ENCODE results near the gene ZNF497.

The ZNF497 gene

DNA sequence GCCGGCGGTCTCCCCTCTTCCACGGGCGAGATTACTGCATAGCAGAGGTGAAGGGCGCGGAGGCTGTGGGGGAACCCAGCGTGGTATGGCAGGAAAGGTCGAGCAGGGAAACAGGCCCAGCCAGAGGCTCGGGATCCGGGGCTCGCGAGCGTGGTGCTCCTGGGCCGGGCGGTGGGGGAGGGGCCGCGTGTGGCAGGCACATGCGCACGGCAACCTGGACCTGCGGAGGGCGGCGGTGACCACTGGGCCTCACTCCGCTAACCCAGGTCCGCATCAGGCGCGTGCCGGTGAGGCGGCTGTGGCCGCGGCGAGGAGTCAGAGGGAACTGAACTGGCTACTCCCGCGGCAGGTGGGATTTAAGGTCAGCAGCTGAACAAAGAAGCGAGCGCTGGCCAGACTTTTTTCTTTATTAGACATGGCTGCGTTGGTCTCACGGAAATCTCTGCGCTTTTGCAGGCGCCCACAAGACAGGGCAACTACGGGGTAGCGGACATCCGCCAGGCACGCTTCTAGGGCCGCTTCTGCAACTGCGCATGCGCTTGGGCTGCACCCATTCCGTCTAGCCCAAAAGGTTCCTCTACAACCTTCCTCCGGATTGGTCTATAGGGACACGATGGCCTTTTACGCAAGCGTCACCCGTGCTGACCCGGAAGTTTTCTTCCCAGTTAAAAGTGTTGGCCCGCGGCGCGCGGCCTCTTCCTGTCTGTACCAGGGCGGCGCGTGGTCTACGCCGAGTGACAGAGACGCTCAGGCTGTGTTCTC, 24.2 kb upstream of the ZNF497 start, which contains the start of gene RPS5:
RPS5 (plus strand) TSS at position 694 of the 762 bp plus-strand sequence. CDS start 869 bp downstream, outside the sequence.
- peak; percentile 98 for DNase-seq
- peak within 1 kb of the TSS; percentile 74 for H2AFZ ChIP-seq (ENCODE audit: low read length)
- H3K9me3 ChIP-seq (replicated peaks; ENCODE audit: insufficient read depth, low read length) = no peaks in the 10 kb centered on the region
- peaks cover 12% of the 10 kb centered on the region; the same call in 1 of the 2 replicates for H3K4me1 ChIP-seq (ENCODE audit: low read length)
- peaks cover 3% of the 10 kb centered on the region; the same call in 1 of the 2 replicates for H3F3A ChIP-seq (ENCODE audit: insufficient read depth, low read length)
- no peak for TF ChIP-seq EZH2 (optimal IDR thresholded peaks at IDR 0.05; ENCODE audit: low read depth, low read length)
- no peak for TF ChIP-seq EZH2phosphoT487 (IDR thresholded peaks at IDR 0.05; ENCODE audit: low read length)
- no peak for TF ChIP-seq CTCF (IDR thresholded peaks at IDR 0.05; ENCODE audit: low read length)
- no peaks in the 10 kb centered on the region for H3K9me2 ChIP-seq (replicated peaks; ENCODE audit: insufficient read depth, low read length)
- H3K79me2 ChIP-seq (ENCODE audit: low read length) = peaks cover 30% of the 10 kb centered on the region
- peak within 1 kb of the TSS; percentile 87 for H3K4me3 ChIP-seq (ENCODE audit: low read length)
- H4K20me1 ChIP-seq (ENCODE audit: insufficient read depth, low read length) = no peaks in the 10 kb centered on the region
- no peaks in the 10 kb centered on the region for H3K27me3 ChIP-seq (replicated peaks; ENCODE audit: insufficient read depth, low read length)
- H3K9ac ChIP-seq (ENCODE audit: low read length) = peak within 1 kb of the TSS; percentile 84
- peak within 1 kb of the TSS; percentile 83; the same call in 1 of the 2 replicates for H3K27ac ChIP-seq (ENCODE audit: low read length)
- H3K36me3 ChIP-seq (replicated peaks; ENCODE audit: insufficient read depth, low read length) = peaks cover 10% of the 10 kb centered on the region; the same call in 1 of the 2 replicates
- peak within 1 kb of the TSS; percentile 90 for H3K4me2 ChIP-seq (ENCODE audit: low read depth, low read length)

GRCh38 chr19:58385891-58386575, 23.5 kb upstream of the ZNF497 start:
- Histone ChIP-seq H3K4me2 (ENCODE audit: low read depth, low read length) (peak overlapping the region; percentile 90), H2AFZ (ENCODE audit: low read length) (peak overlapping the region; percentile 74), H3K79me2 (ENCODE audit: low read length) (peaks cover 29% of the 10 kb centered on the region), H3K27ac (ENCODE audit: low read length) (peak overlapping the region; percentile 83; the same call in 1 of the 2 replicates), H3K27me3 (replicated peaks; ENCODE audit: insufficient read depth, low read length) (no peaks in the 10 kb centered on the region), H3K9me3 (replicated peaks; ENCODE audit: insufficient read depth, low read length) (no peaks in the 10 kb centered on the region), H3K4me3 (ENCODE audit: low read length) (peak overlapping the region; percentile 87), H3F3A (ENCODE audit: insufficient read depth, low read length) (peaks cover 3% of the 10 kb centered on the region; the same call in 1 of the 2 replicates), H4K20me1 (ENCODE audit: insufficient read depth, low read length) (no peaks in the 10 kb centered on the region), H3K4me1 (ENCODE audit: low read length) (peaks cover 12% of the 10 kb centered on the region; the same call in 1 of the 2 replicates), H3K9me2 (replicated peaks; ENCODE audit: insufficient read depth, low read length) (no peaks in the 10 kb centered on the region), H3K9ac (ENCODE audit: low read length) (peak overlapping the region; percentile 84), H3K36me3 (replicated peaks; ENCODE audit: insufficient read depth, low read length) (peaks cover 10% of the 10 kb centered on the region; the same call in 1 of the 2 replicates)
- DNase-seq = no peak
- TF ChIP-seq EZH2phosphoT487 (IDR thresholded peaks at IDR 0.05; ENCODE audit: low read length) = no peak
- no peak for TF ChIP-seq CTCF (IDR thresholded peaks at IDR 0.05; ENCODE audit: low read length)
- no peak for TF ChIP-seq EZH2 (optimal IDR thresholded peaks at IDR 0.05; ENCODE audit: low read depth, low read length)

DNA sequence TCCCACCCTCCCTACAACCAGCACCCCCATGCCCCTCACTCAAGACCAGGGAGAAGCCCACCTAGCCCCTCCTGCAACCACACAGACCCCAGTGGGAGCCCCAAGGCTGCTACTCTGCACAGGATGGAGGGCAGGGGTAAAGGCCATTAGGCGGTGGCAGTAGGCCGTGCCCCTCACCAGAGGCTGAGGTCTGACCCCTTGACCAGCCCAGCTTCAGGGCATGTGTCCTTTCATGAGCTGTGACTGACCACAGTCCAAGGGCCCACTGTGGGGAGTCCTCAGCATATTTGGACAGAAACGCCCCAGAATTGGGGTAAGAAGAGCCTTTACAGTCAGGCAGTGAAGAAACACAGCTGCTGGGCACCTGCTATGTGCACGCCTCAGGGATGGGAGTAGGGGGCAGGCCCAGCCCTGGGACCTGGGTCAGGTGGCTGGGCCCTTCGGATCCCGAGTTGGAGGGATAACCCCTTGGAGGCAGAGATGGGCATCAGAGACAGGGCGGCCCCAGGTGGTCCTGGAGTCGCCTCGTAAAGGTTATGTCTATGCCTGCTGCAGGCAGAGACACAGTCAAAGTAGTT, 22.9 kb upstream of the ZNF497 start:
- Histone ChIP-seq H3K36me3 (replicated peaks; ENCODE audit: insufficient read depth, low read length) (peaks cover 10% of the 10 kb centered on the region; the same call in 1 of the 2 replicates), H3K4me1 (ENCODE audit: low read length) (0 out of 2 replicates have a peak, but pooled peaks cover 10% of the 10 kb centered on the region), H3K9me2 (replicated peaks; ENCODE audit: insufficient read depth, low read length) (no peaks in the 10 kb centered on the region), H2AFZ (ENCODE audit: low read length) (no peak overlapping the region), H3K27me3 (replicated peaks; ENCODE audit: insufficient read depth, low read length) (no peaks in the 10 kb centered on the region), H3K27ac (ENCODE audit: low read length) (no peak overlapping the region), H3F3A (ENCODE audit: insufficient read depth, low read length) (peaks cover 3% of the 10 kb centered on the region; the same call in 1 of the 2 replicates), H3K9ac (ENCODE audit: low read length) (no peak overlapping the region), H3K4me2 (ENCODE audit: low read depth, low read length) (no peak overlapping the region), H3K79me2 (ENCODE audit: low read length) (peaks cover 23% of the 10 kb centered on the region), H3K9me3 (replicated peaks; ENCODE audit: insufficient read depth, low read length) (no peaks in the 10 kb centered on the region), H3K4me3 (ENCODE audit: low read length) (no peak overlapping the region), H4K20me1 (ENCODE audit: insufficient read depth, low read length) (no peaks in the 10 kb centered on the region)
- no peak for DNase-seq
- no peak for TF ChIP-seq EZH2phosphoT487 (IDR thresholded peaks at IDR 0.05; ENCODE audit: low read length)
- TF ChIP-seq EZH2 (optimal IDR thresholded peaks at IDR 0.05; ENCODE audit: low read depth, low read length) = no peak
- no peak for TF ChIP-seq CTCF (IDR thresholded peaks at IDR 0.05; ENCODE audit: low read length)

Measured in MM.1S (cell line).